Ovary (tissue), 9 donors: ENCODE measurements around the gene HK1. TPM values are rescaled to one million over a fixed set of nuclear protein-coding genes. Genes with fewer than 3 reads are reported as not detected.

Experiments
- DNase-seq, 5 donors: peaks; one replicate each; pipeline ENCODE4 v3.0.0-alpha.2; 2019 to 2020
- H3K27ac ChIP-seq, 2 donors: fragments of 200-600 bp; one replicate each; pipeline versions ENCODE4 v1.5.1 to v1.8.0; 2019 to 2022
- H3K27me3 ChIP-seq: fragments of 200-600 bp; one replicate; pipeline ENCODE4 v1.8.0; 2022
- H3K36me3 ChIP-seq: fragments of 200-600 bp; sonication (generic); one replicate; pipeline ENCODE4 v1.5.1; 2019
- H3K4me1 ChIP-seq: one replicate; pipeline ENCODE4 v1.8.1; 2013; ENCODE audit warnings: mild to moderate bottlenecking, moderate library complexity; ENCODE audit not compliant: insufficient read depth
- H3K4me3 ChIP-seq: fragments of 200-600 bp; sonication (generic); one replicate; pipeline ENCODE4 v1.5.1; 2017
- H3K9me3 ChIP-seq, 2 donors: fragments of 200-600 bp in 1 of 2; sonication (generic) in 1 of 2; one replicate each; pipeline versions ENCODE4 v1.5.1 to v1.8.1; 2013 to 2019; ENCODE audit warnings: mild to moderate bottlenecking in 1 of 2, moderate library complexity in 1 of 2
- EP300 ChIP-seq: sonication (generic); formaldehyde crosslinking; IDR thresholded peaks from one replicate; pipeline ENCODE4 v1.6.1; 2017; ENCODE audit warnings: antibody characterized with exemption
- POLR2A ChIP-seq: fragments of 450-650 bp; IDR thresholded peaks from one replicate; pipeline ENCODE4 v1.6.1; 2017; ENCODE audit warnings: antibody characterized with exemption, mild to moderate bottlenecking, moderate library complexity
- WGBS, 3 donors: extraction: QIAGEN DNeasy Blood & Tissue Kit in 1 of 3; methylation state at CpG; one replicate each; pipeline versions ENCODE4 v1.1.5 to v1.1.7; 2013 to 2017; 5-methylcytosine and 5-hydroxymethylcytosine counted together
- intact Hi-C, 4 donors: fragments of 100-400 bp; cut with DNase I; formaldehyde crosslinking; loops; one replicate each; pipeline versions ENCODE4 v1.11.0 to v1.15.1; 2022 to 2023
- polyA plus RNA-seq, 2 donors: library from polyadenylated mRNA; stranded (reverse); fragments of 200-250 nt in 1 of 2; fragments of 350-450 nt in 1 of 2; fragmentation: Illumina TruSeq in 1 of 2; extraction: RNeasy Lipid Tissue Mini Kit (QIAGEN cat#74804) in 1 of 2; gene quantifications; one replicate each; pipeline ENCODE4 v1.2.3, GENCODE V29; 2013 to 2014
- total RNA-seq, 7 donors: library from RNA; depleted of rRNA in 2 of 7; stranded (reverse); fragments of >200 nt in 2 of 7; fragmentation: NEBNext Ultra II Directional in 3 of 7; extraction: Animal tissue kit (Norgen Biotek cat#: 25700) in 3 of 7; gene quantifications; one replicate each; pipeline versions ENCODE4 v1.1.0 to v1.2.4, GENCODE V29; 2016 to 2023
- TF ChIP-seq, protein P1 (sequence below), 3 donors: fragments of 450-650 bp in 2 of 3; fragments of 200-600 bp in 1 of 3; IDR thresholded peaks; one replicate each; pipeline versions ENCODE4 v1.5.1 to v1.8.0; 2016 to 2022; ENCODE audit warnings: antibody characterized with exemption in 3 of 3, mild to moderate bottlenecking in 1 of 3
- donor health status: DM: no; HTN: no; CAD: no; lungs with moderate emphysema.
- donor health status: DM: no; HTN: no; CAD: no.
- donor health status: Bipolar disorder and iron deficiency.
- donor health status: DM: yes; HTN: yes; CAD: no.
- donor health status: DM: no; HTN: no; CAD: no.
- donor health status: DM: yes; HTN: yes; CAD: no.

HK1 gene
- total and polyA plus RNA-seq, 9 donors: 12.8 to 63.1 (median 35.8) TPM

DNA sequence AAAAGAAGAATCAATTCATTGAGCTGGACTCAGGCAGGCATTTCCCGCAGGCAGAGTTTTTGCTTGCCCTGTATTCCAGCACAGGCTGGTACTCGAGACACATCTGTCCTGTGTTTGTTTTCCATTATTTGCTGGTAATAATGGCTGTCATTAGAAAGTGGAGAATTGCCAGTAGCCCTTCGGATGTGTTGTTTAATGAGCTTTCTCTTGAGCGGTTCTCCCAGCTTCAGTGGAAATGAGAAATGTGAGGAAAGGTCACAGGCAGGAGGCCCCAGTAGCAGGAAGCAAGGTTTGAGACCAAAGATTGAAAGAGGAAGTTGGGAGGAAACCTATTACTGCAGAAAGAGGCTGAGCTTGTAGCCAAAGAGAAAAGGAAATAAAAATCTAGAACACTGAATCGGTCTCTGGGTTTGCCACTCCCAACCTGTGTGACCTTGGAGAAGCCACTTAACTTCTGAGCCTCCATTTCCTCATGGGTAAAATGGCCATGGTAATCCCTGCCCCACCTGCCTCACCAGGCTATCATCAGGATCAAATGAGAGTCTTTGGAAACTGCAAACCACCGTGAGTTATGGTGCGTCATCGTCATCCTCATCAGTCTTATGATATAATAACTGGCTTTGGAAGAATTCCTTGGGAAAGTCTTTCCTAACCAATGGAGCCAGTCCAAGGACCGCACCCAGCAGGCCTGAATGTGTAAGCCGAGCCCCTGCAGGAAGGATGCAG, 70.7 kb downstream of the HK1 start:
- peak in 1 of 5 donors; percentile 64 for DNase-seq

DNA sequence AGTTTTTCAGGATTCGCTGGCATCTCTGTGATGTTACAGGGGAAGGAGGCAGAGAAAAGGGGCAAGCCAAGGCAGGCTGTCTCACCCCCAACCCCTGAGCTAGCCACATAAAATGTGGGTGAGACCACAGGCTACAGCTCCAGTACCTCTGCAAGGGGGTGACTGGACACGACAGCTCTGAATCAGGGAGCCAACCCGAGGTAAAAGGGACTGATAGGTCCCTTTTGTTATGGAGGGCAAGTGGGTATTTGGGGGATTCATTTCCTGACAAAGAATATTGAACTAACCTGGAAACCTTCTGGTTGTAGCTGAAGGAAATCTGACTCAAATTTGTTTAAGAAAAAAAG, 71.2 kb downstream of the HK1 start:
- H3K27ac ChIP-seq: no peak overlapping the region
- DNase-seq: no peak
- intact Hi-C loops: no loop called here
- no peaks in the 10 kb centered on the region for H3K36me3 ChIP-seq
- H3K4me3 ChIP-seq: no peak overlapping the region
- H3K9me3 ChIP-seq: no peaks in the 10 kb centered on the region
- H3K4me1 ChIP-seq: peaks cover 4% of the 10 kb centered on the region
- TF ChIP-seq POLR2A: no peak
- no peak for TF ChIP-seq EP300
- TF ChIP-seq, protein P1, sequence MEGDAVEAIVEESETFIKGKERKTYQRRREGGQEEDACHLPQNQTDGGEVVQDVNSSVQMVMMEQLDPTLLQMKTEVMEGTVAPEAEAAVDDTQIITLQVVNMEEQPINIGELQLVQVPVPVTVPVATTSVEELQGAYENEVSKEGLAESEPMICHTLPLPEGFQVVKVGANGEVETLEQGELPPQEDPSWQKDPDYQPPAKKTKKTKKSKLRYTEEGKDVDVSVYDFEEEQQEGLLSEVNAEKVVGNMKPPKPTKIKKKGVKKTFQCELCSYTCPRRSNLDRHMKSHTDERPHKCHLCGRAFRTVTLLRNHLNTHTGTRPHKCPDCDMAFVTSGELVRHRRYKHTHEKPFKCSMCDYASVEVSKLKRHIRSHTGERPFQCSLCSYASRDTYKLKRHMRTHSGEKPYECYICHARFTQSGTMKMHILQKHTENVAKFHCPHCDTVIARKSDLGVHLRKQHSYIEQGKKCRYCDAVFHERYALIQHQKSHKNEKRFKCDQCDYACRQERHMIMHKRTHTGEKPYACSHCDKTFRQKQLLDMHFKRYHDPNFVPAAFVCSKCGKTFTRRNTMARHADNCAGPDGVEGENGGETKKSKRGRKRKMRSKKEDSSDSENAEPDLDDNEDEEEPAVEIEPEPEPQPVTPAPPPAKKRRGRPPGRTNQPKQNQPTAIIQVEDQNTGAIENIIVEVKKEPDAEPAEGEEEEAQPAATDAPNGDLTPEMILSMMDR (IDR thresholded peaks at IDR 0.05): no peak
- H3K27me3 ChIP-seq: no peaks in the 10 kb centered on the region
- WGBS, 3 donors: 84 to 90% (median 90%) methylated on average over 3 of the region's 3 CpGs

More for the DNA sequence above, 70.7 kb downstream of the HK1 start:
- Histone ChIP-seq H3K36me3 (no peaks in the 10 kb centered on the region), H3K9me3 (no peaks in the 10 kb centered on the region), H3K4me1 (peaks cover 4% of the 10 kb centered on the region), H3K27me3 (no peaks in the 10 kb centered on the region), H3K4me3 (no peak overlapping the region), H3K27ac (no peak overlapping the region)
- 76 to 82% (median 79%) methylated on average over 10 of the region's 10 CpGs for WGBS, 3 donors
- TF ChIP-seq POLR2A (no peak), EP300 (no peak)
- TF ChIP-seq, protein P1 (IDR thresholded peaks at IDR 0.05): no peak
- intact Hi-C loops: no loop called here

DNA sequence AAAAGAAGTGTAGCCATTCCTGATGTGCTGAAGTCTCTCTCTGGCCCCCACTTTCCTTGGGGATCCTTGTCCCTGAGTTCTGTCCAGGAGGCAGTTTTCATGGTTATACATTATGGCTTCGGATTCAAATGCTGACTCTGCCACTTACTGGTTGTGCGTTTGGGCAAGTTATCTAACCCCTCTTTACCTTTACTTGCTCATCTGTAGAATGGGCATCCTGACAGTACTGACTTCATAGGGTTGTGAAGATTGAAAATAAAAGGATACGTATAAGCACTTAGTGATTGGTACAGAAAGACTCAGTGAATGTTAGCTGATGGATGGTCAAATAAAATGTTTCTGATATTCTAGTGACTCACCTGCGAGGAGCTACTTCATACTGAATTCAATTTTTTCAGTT, 73.3 kb downstream of the HK1 start:
- TF ChIP-seq EP300: no peak
- TF ChIP-seq, protein P1 (IDR thresholded peaks at IDR 0.05): no peak
- TF ChIP-seq POLR2A: no peak
- Histone ChIP-seq H3K4me3 (no peak overlapping the region), H3K4me1 (no peaks in the 10 kb centered on the region), H3K9me3 (no peaks in the 10 kb centered on the region), H3K36me3 (no peaks in the 10 kb centered on the region), H3K27ac (no peak overlapping the region), H3K27me3 (no peaks in the 10 kb centered on the region)
- 88 to 98% (median 97%) methylated on average over 4 of the region's 4 CpGs for WGBS, 3 donors
- intact Hi-C loops: no loop called here
- DNase-seq: no peak

DNA sequence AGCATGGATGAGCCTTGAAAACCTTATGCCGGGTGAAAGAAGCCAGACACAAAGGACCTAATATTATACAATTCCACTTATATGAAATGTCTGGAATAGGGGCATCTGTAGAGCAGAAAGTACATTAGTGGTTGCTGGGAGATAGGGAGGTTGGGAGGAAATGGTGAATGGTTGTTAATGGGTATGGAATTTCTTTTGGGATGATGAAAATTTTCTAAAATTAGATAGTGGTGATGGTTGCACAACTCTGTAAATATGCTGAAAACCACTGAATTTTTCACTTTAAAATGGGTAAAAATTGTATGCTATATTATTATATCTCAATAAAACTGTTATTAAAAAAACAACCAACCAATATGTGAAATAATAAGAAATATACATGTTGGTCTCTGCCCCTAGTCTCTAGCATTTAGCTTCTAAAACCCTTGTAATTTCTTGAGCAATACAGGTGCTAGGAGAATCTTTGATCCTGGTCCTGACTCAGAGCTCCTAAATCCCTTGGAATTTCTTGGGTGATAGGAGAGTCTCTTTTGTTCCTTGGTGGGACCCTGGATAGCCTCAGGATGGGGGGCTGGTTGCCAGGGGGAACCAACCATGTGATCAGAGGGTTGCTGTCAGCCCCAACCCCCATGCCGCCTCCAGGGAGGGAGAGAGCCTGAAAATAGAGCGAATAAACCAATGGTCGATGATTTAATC, 74.4 kb downstream of the HK1 start:
- H3K9me3 ChIP-seq: no peaks in the 10 kb centered on the region
- WGBS, 3 donors: 95 to 97% (median 96%) methylated on average over 4 of the region's 4 CpGs
- H3K27me3 ChIP-seq: no peaks in the 10 kb centered on the region
- no peak for TF ChIP-seq EP300
- TF ChIP-seq POLR2A: no peak
- TF ChIP-seq, protein P1 (IDR thresholded peaks at IDR 0.05): no peak
- intact Hi-C loops: no loop called here
- no peak overlapping the region for H3K4me3 ChIP-seq
- no peak overlapping the region for H3K27ac ChIP-seq
- no peaks in the 10 kb centered on the region for H3K36me3 ChIP-seq
- DNase-seq: no peak
- no peaks in the 10 kb centered on the region for H3K4me1 ChIP-seq
